22Rv1 (cell line): ENCODE measurements around the gene MYO18B.

ENCODE experiments used
- CTCF ChIP-seq: fragments of 450-650 bp; IDR thresholded peaks from 2 replicates; pipeline ENCODE4 v1.5.1; 2017; ENCODE audit warnings: mild to moderate bottlenecking
- ZFX ChIP-seq: fragments of 450-650 bp; IDR thresholded peaks from 2 replicates; pipeline ENCODE4 v1.6.1; 2017; ENCODE audit warnings: antibody characterized with exemption, borderline replicate concordance

- TF ChIP-seq CTCF (no peak), ZFX (no peak)
These were observed 167.8 kb downstream of the MYO18B start for GRCh38 chr22:25909614-25910387.
